GM12878 (cell line): ENCODE data around the gene VN1R5. TPM values are rescaled to one million over a fixed set of nuclear protein-coding genes. Genes with fewer than 3 reads are reported as not detected.
A peak's percentile ranks its signal among the peaks of the same experiment; 100 is the strongest.

Experiments used
- BMI1 ChIP-seq: fragments of 450-650 bp; IDR thresholded peaks from 2 replicates; pipeline ENCODE4 v1.6.1; 2016; ENCODE audit warnings: mild to moderate bottlenecking, moderate library complexity, borderline replicate concordance
- CHD2 ChIP-seq: IDR thresholded peaks from 2 replicates; pipeline ENCODE4 v1.6.1; 2011; ENCODE audit warnings: low read depth, low read length, improper control_type of control experiment, borderline replicate concordance
- ETV6 ChIP-seq, 2 experiments: fragments of 450-650 bp in 1 of 2; IDR thresholded peaks in 1 of 2; conservative IDR thresholded peaks in 1 of 2; 2 replicates each; pipeline ENCODE4 v1.6.1; 2014; ENCODE audit warnings: antibody characterized with exemption in 1 of 2, borderline replicate concordance in 1 of 2, low read depth in 1 of 2, mild to moderate bottlenecking in 1 of 2, moderate library complexity in 1 of 2
- FOXM1 ChIP-seq: IDR thresholded peaks from 2 replicates; pipeline ENCODE4 v1.6.1; 2012; ENCODE audit warnings: low read depth, mild to moderate bottlenecking, inconsistent platforms, low read length, moderate library complexity
- JUNB ChIP-seq: IDR thresholded peaks from 2 replicates; pipeline ENCODE4 v1.6.1; 2016; ENCODE audit warnings: antibody characterized with exemption, mild to moderate bottlenecking
- MTA3 ChIP-seq: IDR thresholded peaks from 2 replicates; pipeline ENCODE4 v1.6.1; 2012; ENCODE audit warnings: low read length, inconsistent platforms, borderline replicate concordance
- MYB ChIP-seq: fragments of 150-350 bp; IDR thresholded peaks from 2 replicates; pipeline ENCODE4 v1.6.1; 2014; ENCODE audit warnings: mild to moderate bottlenecking, low read depth, low read length, borderline replicate concordance
- NFYB ChIP-seq: IDR thresholded peaks from 2 replicates; pipeline ENCODE4 v1.6.1; 2011; ENCODE audit warnings: low read depth, mild to moderate bottlenecking, low read length, improper control_type of control experiment, moderate library complexity; ENCODE audit not compliant: insufficient read depth
- POLR2AphosphoS2 ChIP-seq: IDR thresholded peaks from 2 replicates; pipeline ENCODE4 v1.6.1; 2011; ENCODE audit warnings: low read depth, mild to moderate bottlenecking, low read length, improper control_type of control experiment, moderate library complexity
- RB1 ChIP-seq: fragments of 450-650 bp; formaldehyde crosslinking; IDR thresholded peaks from 2 replicates; pipeline ENCODE4 v1.6.1; 2017; ENCODE audit warnings: mild to moderate bottlenecking, borderline replicate concordance
- RUNX3 ChIP-seq: IDR thresholded peaks from 2 replicates; pipeline ENCODE4 v1.6.1; 2012; ENCODE audit warnings: low read length, inconsistent platforms
- SMAD1 ChIP-seq: fragments of 450-650 bp; IDR thresholded peaks from 2 replicates; pipeline ENCODE4 v1.6.1; 2018; ENCODE audit warnings: mild to moderate bottlenecking, low read depth; ENCODE audit not compliant: partially characterized antibody
- SMC3 ChIP-seq: IDR thresholded peaks from 2 replicates; pipeline ENCODE4 v1.6.1; 2011; ENCODE audit warnings: low read length, improper control_type of control experiment, borderline replicate concordance
- SP1 ChIP-seq: IDR thresholded peaks from one replicate; pipeline ENCODE4 v1.6.1; 2011; ENCODE audit warnings: low read depth, low read length
- SRF ChIP-seq, 2 experiments: IDR thresholded peaks; 2 replicates each; pipeline ENCODE4 v1.6.1; 2011; ENCODE audit warnings: low read depth in 2 of 2, low read length in 2 of 2, mild to moderate bottlenecking in 1 of 2, moderate library complexity in 1 of 2
- STAT1 ChIP-seq: fragments of 450-650 bp; conservative IDR thresholded peaks from 2 replicates; pipeline ENCODE4 v1.6.1; 2014; ENCODE audit warnings: antibody characterized with exemption, mild to moderate bottlenecking
- ZNF274 ChIP-seq: IDR thresholded peaks from one replicate; pipeline ENCODE4 v1.8.0; 2011; ENCODE audit not compliant: insufficient read length, insufficient read depth
- polyA plus RNA-seq, 11 experiments: library from polyadenylated mRNA; depleted of rRNA in 4 of 11; unstranded in 6 of 11; stranded (reverse) in 5 of 11; fragments of >200 nt; fragmentation: Nextera tagmentation in 4 of 11; fragmentation: Illumina TruSeq in 1 of 11; extraction: Ambion mirVana in 4 of 11; extraction: Trizol in 1 of 11; gene quantifications; 1 replicate in 1 of 11; 2 replicates in 10 of 11; pipeline versions ENCODE4 v1.2.1 to v1.2.3, GENCODE V29; 2011 to 2016; ENCODE audit warnings: inconsistent platforms in 2 of 11, missing spikeins in 2 of 11, low read depth in 1 of 11
- total RNA-seq, 4 experiments: library from RNA; depleted of rRNA in 3 of 4; stranded (reverse); fragments of >200 nt in 3 of 4; fragmentation: Illumina TruSeq in 1 of 4; extraction: Trizol in 1 of 4; gene quantifications; 2 replicates each; pipeline versions ENCODE4 v1.2.1 to v1.2.3, GENCODE V29; 2013 to 2021
- TF ChIP-seq, protein P1 (sequence below): fragments of 150-350 bp; IDR thresholded peaks from 2 replicates; pipeline ENCODE4 v1.6.1; 2016; ENCODE audit warnings: low read depth, low read length
- TF ChIP-seq, protein P2 (sequence below): fragments of 450-650 bp; IDR thresholded peaks from 2 replicates; pipeline ENCODE4 v1.6.1; 2017; ENCODE audit warnings: antibody characterized with exemption, mild to moderate bottlenecking, moderate library complexity
- TF ChIP-seq, protein P3 (sequence below): IDR thresholded peaks from 2 replicates; pipeline ENCODE4 v1.6.1; 2011; ENCODE audit warnings: low read depth, low read length, improper control_type of control experiment, borderline replicate concordance
- TF ChIP-seq, protein P4 (sequence below): fragments of 450-650 bp; conservative IDR thresholded peaks from 2 replicates; pipeline ENCODE4 v1.6.1; 2017; ENCODE audit warnings: mild to moderate bottlenecking, moderate library complexity

The VN1R5 gene
- total and polyA plus RNA-seq, 10 of the 15 experiments (the other 5 are each of a cell fraction or from before 2014, with no cell fraction given): not detected

DNA sequence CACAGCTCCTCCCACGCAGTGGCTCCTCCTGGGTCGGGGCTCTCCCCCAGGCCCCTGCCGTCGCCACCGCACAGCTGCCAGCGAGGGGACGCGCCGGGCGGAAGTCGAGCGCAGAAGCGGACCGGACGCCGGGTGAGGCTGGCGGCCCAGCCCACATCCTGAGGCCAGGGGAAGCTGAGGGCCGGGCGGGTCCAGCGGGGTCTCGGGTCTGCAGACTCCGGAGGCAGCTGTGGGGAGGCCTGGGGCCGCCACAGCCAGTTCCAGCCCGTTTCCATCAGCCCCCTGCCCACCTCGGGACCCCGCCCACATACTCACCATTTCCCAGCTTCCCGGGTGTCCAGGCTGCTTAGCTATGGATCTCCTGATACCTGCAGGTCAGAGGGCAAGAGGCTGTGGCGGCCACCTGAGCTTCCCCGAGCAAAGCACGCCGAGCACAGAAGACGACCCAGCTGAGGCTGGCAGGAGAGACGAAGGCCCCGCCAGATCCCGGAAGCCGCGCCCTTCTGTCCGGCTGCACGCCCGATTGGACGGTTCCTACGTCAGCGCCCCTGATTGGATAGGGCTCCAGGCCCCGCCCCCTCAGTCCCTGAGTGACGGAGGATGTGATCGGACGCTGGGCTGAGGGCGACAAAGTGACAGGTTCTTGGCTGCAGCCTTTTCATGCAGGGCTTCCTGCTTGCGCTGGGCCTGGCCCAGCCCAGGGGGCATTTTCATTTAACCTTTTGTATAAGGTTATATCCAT is 45.3 kb upstream of the VN1R5 start (continued):
- TF ChIP-seq BMI1 (no peak), CHD2 (peak; percentile 81), SMAD1 (peak; percentile 37), ETV6 (conservative IDR thresholded peaks at IDR 0.05 in 1 of 2, IDR thresholded peaks at IDR 0.05 in 1 of 2; ENCODE audit: borderline replicate concordance in 1 of 2, low read depth in 1 of 2) (no peak; a peak in 1 of 4 replicates), SRF (IDR thresholded peaks at IDR 0.05; ENCODE audit: low read depth in 2 of 2, low read length in 2 of 2) (no peak), STAT1 (peak; percentile 31; the same call in 1 of the 2 replicates), JUNB (no peak), ZNF274 (no peak), SP1 (peak; percentile 94), RB1 (peak; percentile 52; the same call in 1 of the 2 replicates), MTA3 (no peak), FOXM1 (no peak), MYB (no peak), NFYB (peak; percentile 89), POLR2AphosphoS2 (peak; percentile 81; the same call in 1 of the 2 replicates), RUNX3 (peak; percentile 32), SMC3 (no peak)
- TF ChIP-seq, protein P1, sequence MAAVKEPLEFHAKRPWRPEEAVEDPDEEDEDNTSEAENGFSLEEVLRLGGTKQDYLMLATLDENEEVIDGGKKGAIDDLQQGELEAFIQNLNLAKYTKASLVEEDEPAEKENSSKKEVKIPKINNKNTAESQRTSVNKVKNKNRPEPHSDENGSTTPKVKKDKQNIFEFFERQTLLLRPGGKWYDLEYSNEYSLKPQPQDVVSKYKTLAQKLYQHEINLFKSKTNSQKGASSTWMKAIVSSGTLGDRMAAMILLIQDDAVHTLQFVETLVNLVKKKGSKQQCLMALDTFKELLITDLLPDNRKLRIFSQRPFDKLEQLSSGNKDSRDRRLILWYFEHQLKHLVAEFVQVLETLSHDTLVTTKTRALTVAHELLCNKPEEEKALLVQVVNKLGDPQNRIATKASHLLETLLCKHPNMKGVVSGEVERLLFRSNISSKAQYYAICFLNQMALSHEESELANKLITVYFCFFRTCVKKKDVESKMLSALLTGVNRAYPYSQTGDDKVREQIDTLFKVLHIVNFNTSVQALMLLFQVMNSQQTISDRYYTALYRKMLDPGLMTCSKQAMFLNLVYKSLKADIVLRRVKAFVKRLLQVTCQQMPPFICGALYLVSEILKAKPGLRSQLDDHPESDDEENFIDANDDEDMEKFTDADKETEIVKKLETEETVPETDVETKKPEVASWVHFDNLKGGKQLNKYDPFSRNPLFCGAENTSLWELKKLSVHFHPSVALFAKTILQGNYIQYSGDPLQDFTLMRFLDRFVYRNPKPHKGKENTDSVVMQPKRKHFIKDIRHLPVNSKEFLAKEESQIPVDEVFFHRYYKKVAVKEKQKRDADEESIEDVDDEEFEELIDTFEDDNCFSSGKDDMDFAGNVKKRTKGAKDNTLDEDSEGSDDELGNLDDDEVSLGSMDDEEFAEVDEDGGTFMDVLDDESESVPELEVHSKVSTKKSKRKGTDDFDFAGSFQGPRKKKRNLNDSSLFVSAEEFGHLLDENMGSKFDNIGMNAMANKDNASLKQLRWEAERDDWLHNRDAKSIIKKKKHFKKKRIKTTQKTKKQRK: no peak
- TF ChIP-seq, protein P2, sequence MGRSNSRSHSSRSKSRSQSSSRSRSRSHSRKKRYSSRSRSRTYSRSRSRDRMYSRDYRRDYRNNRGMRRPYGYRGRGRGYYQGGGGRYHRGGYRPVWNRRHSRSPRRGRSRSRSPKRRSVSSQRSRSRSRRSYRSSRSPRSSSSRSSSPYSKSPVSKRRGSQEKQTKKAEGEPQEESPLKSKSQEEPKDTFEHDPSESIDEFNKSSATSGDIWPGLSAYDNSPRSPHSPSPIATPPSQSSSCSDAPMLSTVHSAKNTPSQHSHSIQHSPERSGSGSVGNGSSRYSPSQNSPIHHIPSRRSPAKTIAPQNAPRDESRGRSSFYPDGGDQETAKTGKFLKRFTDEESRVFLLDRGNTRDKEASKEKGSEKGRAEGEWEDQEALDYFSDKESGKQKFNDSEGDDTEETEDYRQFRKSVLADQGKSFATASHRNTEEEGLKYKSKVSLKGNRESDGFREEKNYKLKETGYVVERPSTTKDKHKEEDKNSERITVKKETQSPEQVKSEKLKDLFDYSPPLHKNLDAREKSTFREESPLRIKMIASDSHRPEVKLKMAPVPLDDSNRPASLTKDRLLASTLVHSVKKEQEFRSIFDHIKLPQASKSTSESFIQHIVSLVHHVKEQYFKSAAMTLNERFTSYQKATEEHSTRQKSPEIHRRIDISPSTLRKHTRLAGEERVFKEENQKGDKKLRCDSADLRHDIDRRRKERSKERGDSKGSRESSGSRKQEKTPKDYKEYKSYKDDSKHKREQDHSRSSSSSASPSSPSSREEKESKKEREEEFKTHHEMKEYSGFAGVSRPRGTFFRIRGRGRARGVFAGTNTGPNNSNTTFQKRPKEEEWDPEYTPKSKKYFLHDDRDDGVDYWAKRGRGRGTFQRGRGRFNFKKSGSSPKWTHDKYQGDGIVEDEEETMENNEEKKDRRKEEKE: no peak
- TF ChIP-seq, protein P3, sequence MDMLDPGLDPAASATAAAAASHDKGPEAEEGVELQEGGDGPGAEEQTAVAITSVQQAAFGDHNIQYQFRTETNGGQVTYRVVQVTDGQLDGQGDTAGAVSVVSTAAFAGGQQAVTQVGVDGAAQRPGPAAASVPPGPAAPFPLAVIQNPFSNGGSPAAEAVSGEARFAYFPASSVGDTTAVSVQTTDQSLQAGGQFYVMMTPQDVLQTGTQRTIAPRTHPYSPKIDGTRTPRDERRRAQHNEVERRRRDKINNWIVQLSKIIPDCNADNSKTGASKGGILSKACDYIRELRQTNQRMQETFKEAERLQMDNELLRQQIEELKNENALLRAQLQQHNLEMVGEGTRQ: no peak
- TF ChIP-seq, protein P4, sequence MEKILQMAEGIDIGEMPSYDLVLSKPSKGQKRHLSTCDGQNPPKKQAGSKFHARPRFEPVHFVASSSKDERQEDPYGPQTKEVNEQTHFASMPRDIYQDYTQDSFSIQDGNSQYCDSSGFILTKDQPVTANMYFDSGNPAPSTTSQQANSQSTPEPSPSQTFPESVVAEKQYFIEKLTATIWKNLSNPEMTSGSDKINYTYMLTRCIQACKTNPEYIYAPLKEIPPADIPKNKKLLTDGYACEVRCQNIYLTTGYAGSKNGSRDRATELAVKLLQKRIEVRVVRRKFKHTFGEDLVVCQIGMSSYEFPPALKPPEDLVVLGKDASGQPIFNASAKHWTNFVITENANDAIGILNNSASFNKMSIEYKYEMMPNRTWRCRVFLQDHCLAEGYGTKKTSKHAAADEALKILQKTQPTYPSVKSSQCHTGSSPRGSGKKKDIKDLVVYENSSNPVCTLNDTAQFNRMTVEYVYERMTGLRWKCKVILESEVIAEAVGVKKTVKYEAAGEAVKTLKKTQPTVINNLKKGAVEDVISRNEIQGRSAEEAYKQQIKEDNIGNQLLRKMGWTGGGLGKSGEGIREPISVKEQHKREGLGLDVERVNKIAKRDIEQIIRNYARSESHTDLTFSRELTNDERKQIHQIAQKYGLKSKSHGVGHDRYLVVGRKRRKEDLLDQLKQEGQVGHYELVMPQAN: peak; percentile 99
